A549 (cell line): ENCODE results near the gene TTC34. TPM values are rescaled to one million over a fixed set of nuclear protein-coding genes. Genes with fewer than 3 reads are reported as not detected.

Source experiments
- ATAC-seq, 2 experiments: fragments of 200-7000 bp in 1 of 2; fragments of >200 bp in 1 of 2; cut with Nextera tagmentation in 1 of 2; cut with Tn5 transposase in 1 of 2; 3 replicates each; pipeline versions ENCODE4 v1.8.0 to v1.9.1; 2018 to 2020; ENCODE audit warnings: mild to moderate bottlenecking in 1 of 2, moderate library complexity in 1 of 2
- CTCF ChIA-PET: fragments of 300-600 bp; sonication (Branson Sonifier 250); formaldehyde crosslinking; extraction: SDS; loops from one replicate; lab custom pipeline; 2021; ENCODE audit warnings: antibody characterized with exemption, inconsistent platforms; lab: Yijun Ruan, JAX
- POLR2A ChIA-PET: fragments of 350-600 bp; formaldehyde crosslinking; extraction: SDS; loops from one replicate; lab custom pipeline; 2021; ENCODE audit warnings: antibody characterized with exemption, inconsistent platforms; lab: Yijun Ruan, JAX
- DNase-seq, 2 experiments: peaks; one replicate each; pipeline versions ENCODE4 v3.0.0 to v3.0.0-alpha.2; 2011 to 2016; ENCODE audit warnings: low read depth in 1 of 2, low spot score in 1 of 2
- FAIRE-seq: peaks from 2 replicates; lab custom pipeline; 2011; peaks lifted over from hg19 to GRCh38; lab: Jason Lieb, UNC
- H3K27ac ChIP-seq, 2 experiments: fragments of >200 bp; sonication (Bioruptor Twin); formaldehyde crosslinking; 3 replicates each; pipeline ENCODE4 v1.5.1; 2016 to 2017
- H3K4me1 ChIP-seq: fragments of >200 bp; sonication (Bioruptor Twin); formaldehyde crosslinking; 3 replicates; pipeline ENCODE4 v1.6.1; 2016
- H3K4me2 ChIP-seq: fragments of >200 bp; sonication (Bioruptor Twin); formaldehyde crosslinking; 3 replicates; pipeline ENCODE4 v1.6.1; 2016
- H3K4me3 ChIP-seq: fragments of >200 bp; sonication (Bioruptor Twin); formaldehyde crosslinking; 3 replicates; pipeline ENCODE4 v1.5.1; 2016
- H3K9me3 ChIP-seq: fragments of >200 bp; sonication (Bioruptor Twin); formaldehyde crosslinking; 3 replicates; pipeline ENCODE4 v1.6.1; 2016
- CEBPB ChIP-seq, 2 experiments: fragments of >200 bp in 1 of 2; sonication (Bioruptor Twin) in 1 of 2; formaldehyde crosslinking in 1 of 2; IDR thresholded peaks; 2 replicates each; pipeline ENCODE4 v1.6.1; 2012 to 2016
- ESRRA ChIP-seq: fragments of 150-350 bp; IDR thresholded peaks from 2 replicates; pipeline ENCODE4 v1.6.1; 2014; ENCODE audit warnings: mild to moderate bottlenecking, low read length, borderline replicate concordance
- FOXS1 ChIP-seq: fragments of 250-450 bp; sonication (Bioruptor Pico); IDR thresholded peaks from 2 replicates; pipeline ENCODE4 v1.5.0; 2020; ENCODE audit warnings: mild to moderate bottlenecking, moderate library complexity
- HEYL ChIP-seq: fragments of 250-450 bp; sonication (Bioruptor Pico); IDR thresholded peaks from 2 replicates; pipeline ENCODE4 v1.8.0; 2021; ENCODE audit warnings: mild to moderate bottlenecking, moderate library complexity
- HOXA7 ChIP-seq: fragments of 250-450 bp; sonication (Bioruptor Pico); IDR thresholded peaks from 2 replicates; pipeline ENCODE4 v1.5.0; 2020; ENCODE audit warnings: mild to moderate bottlenecking, moderate library complexity
- PHF8 ChIP-seq: fragments of 200-600 bp; sonication (generic); IDR thresholded peaks from 2 replicates; pipeline ENCODE4 v1.6.1; 2016; ENCODE audit warnings: low read depth, mild to moderate bottlenecking, antibody characterized with exemption, moderate library complexity, borderline replicate concordance
- TFCP2L1 ChIP-seq: fragments of 250-450 bp; sonication (Bioruptor Pico); IDR thresholded peaks from 2 replicates; pipeline ENCODE4 v1.5.0; 2021; ENCODE audit warnings: mild to moderate bottlenecking
- ZC3H11A ChIP-seq: fragments of 450-650 bp; IDR thresholded peaks from 2 replicates; pipeline ENCODE4 v1.6.1; 2014; ENCODE audit warnings: antibody characterized with exemption, mild to moderate bottlenecking
- ZNF302 ChIP-seq: fragments of 250-450 bp; sonication (Bioruptor Pico); IDR thresholded peaks from 2 replicates; pipeline ENCODE4 v1.9.0; 2021; ENCODE audit warnings: inconsistent platforms, mild to moderate bottlenecking, moderate library complexity
- WGBS: methylation state at CpG from one replicate; pipeline ENCODE4 v1.1.6; 2017; ENCODE audit errors: missing lambda C conversion rate; 5-methylcytosine and 5-hydroxymethylcytosine counted together
- polyA plus RNA-seq, 4 experiments: library from polyadenylated mRNA; depleted of rRNA in 3 of 4; stranded (reverse); fragments of >200 nt; fragmentation: RNase III in 1 of 4; extraction: RNeasy Plus Mini Kit Qiagen cat#74134 plus additional on column Dnase treatment in 1 of 4; gene quantifications; 2 replicates in 3 of 4; 3 replicates in 1 of 4; pipeline ENCODE4 v1.2.3, GENCODE V29; 2011 to 2017
- TF ChIP-seq, protein P1 (sequence below): fragments of 200-600 bp; sonication (generic); IDR thresholded peaks from 2 replicates; pipeline ENCODE4 v1.6.1; 2016; ENCODE audit warnings: antibody characterized with exemption, mild to moderate bottlenecking, moderate library complexity
- TF ChIP-seq, protein P2 (sequence below): fragments of 250-450 bp; sonication (Bioruptor Pico); IDR thresholded peaks from 2 replicates; pipeline ENCODE4 v1.5.0; 2021; ENCODE audit warnings: mild to moderate bottlenecking, moderate library complexity, borderline replicate concordance
- TF ChIP-seq, protein P3 (sequence below): fragments of >200 bp; sonication (Bioruptor Twin); formaldehyde crosslinking; IDR thresholded peaks from 3 replicates; pipeline ENCODE4 v1.5.1; 2016
- TF ChIP-seq, protein P4 (sequence below): fragments of 250-450 bp; sonication (Bioruptor Pico); IDR thresholded peaks from 2 replicates; pipeline ENCODE4 v1.5.0; 2020; ENCODE audit warnings: low read depth, mild to moderate bottlenecking, moderate library complexity

TTC34 gene
- polyA plus RNA-seq, 2 of the 4 experiments (the other 2 are of a cell fraction): 0.04 to 0.05 TPM

DNA sequence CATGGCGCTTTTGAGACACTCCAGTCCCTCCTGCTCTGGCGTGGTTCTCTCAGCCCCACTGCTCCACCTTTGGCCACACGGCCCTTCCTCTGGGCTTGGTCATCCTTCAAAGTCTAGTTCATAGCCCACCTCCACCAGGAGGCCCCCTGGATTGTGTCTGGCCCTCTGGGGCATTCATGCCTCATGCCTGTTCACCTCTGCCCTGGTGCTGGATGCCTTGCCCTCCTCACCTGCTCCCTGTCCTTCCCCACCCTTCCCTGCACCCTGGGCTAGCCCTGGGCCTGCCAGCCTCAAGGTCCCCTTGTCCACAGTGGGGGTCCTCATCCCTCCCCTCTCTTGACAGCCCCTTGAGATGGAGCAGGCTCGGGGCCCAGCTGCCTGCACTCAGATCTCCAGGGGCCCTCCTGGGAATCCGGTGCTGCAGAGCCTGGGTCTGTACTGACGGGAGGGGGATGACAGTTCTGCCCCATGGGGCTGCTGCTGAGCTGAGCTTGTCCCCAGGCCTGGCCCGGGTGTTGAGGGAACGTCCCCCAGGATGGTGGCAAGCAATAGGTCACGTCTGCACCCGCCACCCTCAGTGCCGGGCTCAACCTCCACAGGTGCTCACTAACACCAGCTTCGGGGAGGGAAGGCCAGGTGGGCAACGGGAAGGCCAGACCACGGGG lies 196.5 kb downstream of the TTC34 start:
- DNase-seq: no peak
- 30% methylated on average over 2 of the region's 14 CpGs for WGBS
- Histone ChIP-seq H3K4me3 (no peak overlapping the region), H3K4me2 (no peak overlapping the region), H3K27ac (no peak overlapping the region), H3K4me1 (no peaks in the 10 kb centered on the region), H3K9me3 (no peaks in the 10 kb centered on the region)
- TF ChIP-seq CEBPB (IDR thresholded peaks at IDR 0.05): no peak
- TF ChIP-seq, protein P1, sequence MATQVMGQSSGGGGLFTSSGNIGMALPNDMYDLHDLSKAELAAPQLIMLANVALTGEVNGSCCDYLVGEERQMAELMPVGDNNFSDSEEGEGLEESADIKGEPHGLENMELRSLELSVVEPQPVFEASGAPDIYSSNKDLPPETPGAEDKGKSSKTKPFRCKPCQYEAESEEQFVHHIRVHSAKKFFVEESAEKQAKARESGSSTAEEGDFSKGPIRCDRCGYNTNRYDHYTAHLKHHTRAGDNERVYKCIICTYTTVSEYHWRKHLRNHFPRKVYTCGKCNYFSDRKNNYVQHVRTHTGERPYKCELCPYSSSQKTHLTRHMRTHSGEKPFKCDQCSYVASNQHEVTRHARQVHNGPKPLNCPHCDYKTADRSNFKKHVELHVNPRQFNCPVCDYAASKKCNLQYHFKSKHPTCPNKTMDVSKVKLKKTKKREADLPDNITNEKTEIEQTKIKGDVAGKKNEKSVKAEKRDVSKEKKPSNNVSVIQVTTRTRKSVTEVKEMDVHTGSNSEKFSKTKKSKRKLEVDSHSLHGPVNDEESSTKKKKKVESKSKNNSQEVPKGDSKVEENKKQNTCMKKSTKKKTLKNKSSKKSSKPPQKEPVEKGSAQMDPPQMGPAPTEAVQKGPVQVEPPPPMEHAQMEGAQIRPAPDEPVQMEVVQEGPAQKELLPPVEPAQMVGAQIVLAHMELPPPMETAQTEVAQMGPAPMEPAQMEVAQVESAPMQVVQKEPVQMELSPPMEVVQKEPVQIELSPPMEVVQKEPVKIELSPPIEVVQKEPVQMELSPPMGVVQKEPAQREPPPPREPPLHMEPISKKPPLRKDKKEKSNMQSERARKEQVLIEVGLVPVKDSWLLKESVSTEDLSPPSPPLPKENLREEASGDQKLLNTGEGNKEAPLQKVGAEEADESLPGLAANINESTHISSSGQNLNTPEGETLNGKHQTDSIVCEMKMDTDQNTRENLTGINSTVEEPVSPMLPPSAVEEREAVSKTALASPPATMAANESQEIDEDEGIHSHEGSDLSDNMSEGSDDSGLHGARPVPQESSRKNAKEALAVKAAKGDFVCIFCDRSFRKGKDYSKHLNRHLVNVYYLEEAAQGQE: no peak
- TF ChIP-seq, protein P2, sequence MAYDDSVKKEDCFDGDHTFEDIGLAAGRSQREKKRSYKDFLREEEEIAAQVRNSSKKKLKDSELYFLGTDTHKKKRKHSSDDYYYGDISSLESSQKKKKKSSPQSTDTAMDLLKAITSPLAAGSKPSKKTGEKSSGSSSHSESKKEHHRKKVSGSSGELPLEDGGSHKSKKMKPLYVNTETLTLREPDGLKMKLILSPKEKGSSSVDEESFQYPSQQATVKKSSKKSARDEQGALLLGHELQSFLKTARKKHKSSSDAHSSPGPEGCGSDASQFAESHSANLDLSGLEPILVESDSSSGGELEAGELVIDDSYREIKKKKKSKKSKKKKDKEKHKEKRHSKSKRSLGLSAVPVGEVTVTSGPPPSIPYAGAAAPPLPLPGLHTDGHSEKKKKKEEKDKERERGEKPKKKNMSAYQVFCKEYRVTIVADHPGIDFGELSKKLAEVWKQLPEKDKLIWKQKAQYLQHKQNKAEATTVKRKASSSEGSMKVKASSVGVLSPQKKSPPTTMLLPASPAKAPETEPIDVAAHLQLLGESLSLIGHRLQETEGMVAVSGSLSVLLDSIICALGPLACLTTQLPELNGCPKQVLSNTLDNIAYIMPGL: no peak
- no peak for TF ChIP-seq TFCP2L1 (CRISPR knock-in tag)
- no peak for TF ChIP-seq FOXS1 (CRISPR knock-in tag)
- TF ChIP-seq HOXA7 (CRISPR knock-in tag): no peak
- no peak for TF ChIP-seq ESRRA
- TF ChIP-seq, protein P3, sequence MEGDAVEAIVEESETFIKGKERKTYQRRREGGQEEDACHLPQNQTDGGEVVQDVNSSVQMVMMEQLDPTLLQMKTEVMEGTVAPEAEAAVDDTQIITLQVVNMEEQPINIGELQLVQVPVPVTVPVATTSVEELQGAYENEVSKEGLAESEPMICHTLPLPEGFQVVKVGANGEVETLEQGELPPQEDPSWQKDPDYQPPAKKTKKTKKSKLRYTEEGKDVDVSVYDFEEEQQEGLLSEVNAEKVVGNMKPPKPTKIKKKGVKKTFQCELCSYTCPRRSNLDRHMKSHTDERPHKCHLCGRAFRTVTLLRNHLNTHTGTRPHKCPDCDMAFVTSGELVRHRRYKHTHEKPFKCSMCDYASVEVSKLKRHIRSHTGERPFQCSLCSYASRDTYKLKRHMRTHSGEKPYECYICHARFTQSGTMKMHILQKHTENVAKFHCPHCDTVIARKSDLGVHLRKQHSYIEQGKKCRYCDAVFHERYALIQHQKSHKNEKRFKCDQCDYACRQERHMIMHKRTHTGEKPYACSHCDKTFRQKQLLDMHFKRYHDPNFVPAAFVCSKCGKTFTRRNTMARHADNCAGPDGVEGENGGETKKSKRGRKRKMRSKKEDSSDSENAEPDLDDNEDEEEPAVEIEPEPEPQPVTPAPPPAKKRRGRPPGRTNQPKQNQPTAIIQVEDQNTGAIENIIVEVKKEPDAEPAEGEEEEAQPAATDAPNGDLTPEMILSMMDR: no peak
- no peak for TF ChIP-seq ZNF302 (CRISPR knock-in tag)
- FAIRE-seq: no peak
- ChIA-PET CTCF (no interaction called here), POLR2A (no interaction called here)
- ATAC-seq: no peak

DNA sequence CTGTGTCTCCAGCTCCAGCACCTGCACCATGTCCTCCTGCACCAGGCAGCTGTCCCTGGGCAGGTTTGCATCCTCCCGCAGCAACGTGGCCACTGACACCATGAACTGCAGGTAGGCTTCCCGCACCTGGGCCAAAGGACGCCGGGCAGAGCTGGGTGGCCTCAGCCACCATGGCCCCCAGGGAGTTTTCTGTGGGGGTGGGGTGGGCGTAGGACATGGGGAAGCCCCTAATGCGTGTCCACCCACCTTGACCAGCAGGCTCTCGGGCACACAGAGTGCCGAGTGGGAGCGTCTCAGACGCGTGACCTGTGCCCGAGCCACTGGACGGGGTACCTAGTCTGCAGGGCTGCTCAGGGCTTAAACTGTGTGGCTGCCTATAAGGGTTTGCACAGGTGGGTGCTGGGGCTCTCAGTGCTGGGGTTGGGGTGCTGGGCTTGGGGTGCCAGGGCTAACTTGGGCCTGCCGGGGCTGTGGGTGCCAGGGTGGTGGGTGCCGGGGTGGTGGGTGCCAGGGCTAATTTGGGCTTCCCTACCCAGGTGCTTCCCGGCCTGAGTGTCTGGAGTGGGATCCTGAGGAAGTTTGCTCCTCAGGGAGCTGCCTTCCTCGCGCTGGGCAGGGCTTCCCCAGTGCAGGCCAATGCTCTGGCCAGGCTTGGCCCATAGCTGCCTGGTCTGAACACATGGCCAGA lies 197.2 kb downstream of the TTC34 start:
- ChIA-PET POLR2A (no interaction called here), CTCF (no interaction called here)
- no peaks in the 10 kb centered on the region for H3K9me3 ChIP-seq
- no peak overlapping the region for H3K4me3 ChIP-seq
- DNase-seq (no peak), ATAC-seq (peak in 1 of 2 experiments; percentile 51; a peak in 3 of 6 replicates), FAIRE-seq (no peak)
- H3K27ac ChIP-seq: no peak overlapping the region
- H3K4me2 ChIP-seq: no peak overlapping the region
- no peaks in the 10 kb centered on the region for H3K4me1 ChIP-seq
- no CpG with 5 or more reads among the region's 19 CpGs for WGBS
- TF ChIP-seq PHF8: no peak
- TF ChIP-seq HEYL (CRISPR knock-in tag): no peak
- TF ChIP-seq, protein P4, sequence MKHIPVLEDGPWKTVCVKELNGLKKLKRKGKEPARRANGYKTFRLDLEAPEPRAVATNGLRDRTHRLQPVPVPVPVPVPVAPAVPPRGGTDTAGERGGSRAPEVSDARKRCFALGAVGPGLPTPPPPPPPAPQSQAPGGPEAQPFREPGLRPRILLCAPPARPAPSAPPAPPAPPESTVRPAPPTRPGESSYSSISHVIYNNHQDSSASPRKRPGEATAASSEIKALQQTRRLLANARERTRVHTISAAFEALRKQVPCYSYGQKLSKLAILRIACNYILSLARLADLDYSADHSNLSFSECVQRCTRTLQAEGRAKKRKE: no peak
- TF ChIP-seq ZC3H11A: no peak
